ENCODE results near the gene IFNA2.

DNA sequence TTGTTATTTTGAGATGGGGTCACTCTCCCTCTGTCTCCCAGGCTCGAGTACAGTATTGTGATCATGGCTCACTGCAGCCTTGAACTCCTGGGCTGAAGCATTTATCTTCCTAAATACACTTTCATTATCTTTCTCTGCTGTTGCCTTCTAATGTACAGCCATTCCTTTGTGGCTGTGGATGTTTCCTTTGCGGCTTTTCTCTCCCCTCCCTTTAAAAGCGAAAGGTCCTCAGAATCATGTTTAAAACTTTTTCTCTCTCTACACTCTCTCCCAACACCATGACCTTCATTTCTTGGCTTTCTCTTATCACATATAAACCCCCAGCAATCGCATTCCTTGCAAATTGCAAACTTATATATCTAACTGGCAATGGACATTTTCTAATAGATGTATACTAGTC is 1.6 kb downstream of the IFNA2 start:
- TF ChIP-seq, protein P1, sequence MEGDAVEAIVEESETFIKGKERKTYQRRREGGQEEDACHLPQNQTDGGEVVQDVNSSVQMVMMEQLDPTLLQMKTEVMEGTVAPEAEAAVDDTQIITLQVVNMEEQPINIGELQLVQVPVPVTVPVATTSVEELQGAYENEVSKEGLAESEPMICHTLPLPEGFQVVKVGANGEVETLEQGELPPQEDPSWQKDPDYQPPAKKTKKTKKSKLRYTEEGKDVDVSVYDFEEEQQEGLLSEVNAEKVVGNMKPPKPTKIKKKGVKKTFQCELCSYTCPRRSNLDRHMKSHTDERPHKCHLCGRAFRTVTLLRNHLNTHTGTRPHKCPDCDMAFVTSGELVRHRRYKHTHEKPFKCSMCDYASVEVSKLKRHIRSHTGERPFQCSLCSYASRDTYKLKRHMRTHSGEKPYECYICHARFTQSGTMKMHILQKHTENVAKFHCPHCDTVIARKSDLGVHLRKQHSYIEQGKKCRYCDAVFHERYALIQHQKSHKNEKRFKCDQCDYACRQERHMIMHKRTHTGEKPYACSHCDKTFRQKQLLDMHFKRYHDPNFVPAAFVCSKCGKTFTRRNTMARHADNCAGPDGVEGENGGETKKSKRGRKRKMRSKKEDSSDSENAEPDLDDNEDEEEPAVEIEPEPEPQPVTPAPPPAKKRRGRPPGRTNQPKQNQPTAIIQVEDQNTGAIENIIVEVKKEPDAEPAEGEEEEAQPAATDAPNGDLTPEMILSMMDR (conservative IDR thresholded peaks at IDR 0.05; ENCODE audit: low read depth in 2 of 2): no peak
- TF ChIP-seq EZH2 (IDR thresholded peaks at IDR 0.05; ENCODE audit: low read depth, unreplicated experiment) (no peak), POLR2AphosphoS5 (IDR thresholded peaks at IDR 0.05; ENCODE audit: low read depth) (no peak), EZH2phosphoT487 (IDR thresholded peaks at IDR 0.05; ENCODE audit: unreplicated experiment) (no peak), JUNB (IDR thresholded peaks at IDR 0.05; ENCODE audit: unreplicated experiment) (no peak), CREB1 (CRISPR knock-in tag; IDR thresholded peaks at IDR 0.05; ENCODE audit: low read depth) (no peak), ZNF114 (CRISPR knock-in tag; IDR thresholded peaks at IDR 0.05) (no peak)
- TF ChIP-seq, protein P2, sequence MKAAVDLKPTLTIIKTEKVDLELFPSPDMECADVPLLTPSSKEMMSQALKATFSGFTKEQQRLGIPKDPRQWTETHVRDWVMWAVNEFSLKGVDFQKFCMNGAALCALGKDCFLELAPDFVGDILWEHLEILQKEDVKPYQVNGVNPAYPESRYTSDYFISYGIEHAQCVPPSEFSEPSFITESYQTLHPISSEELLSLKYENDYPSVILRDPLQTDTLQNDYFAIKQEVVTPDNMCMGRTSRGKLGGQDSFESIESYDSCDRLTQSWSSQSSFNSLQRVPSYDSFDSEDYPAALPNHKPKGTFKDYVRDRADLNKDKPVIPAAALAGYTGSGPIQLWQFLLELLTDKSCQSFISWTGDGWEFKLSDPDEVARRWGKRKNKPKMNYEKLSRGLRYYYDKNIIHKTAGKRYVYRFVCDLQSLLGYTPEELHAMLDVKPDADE (IDR thresholded peaks at IDR 0.05): no peak
- TF ChIP-seq, protein P3, sequence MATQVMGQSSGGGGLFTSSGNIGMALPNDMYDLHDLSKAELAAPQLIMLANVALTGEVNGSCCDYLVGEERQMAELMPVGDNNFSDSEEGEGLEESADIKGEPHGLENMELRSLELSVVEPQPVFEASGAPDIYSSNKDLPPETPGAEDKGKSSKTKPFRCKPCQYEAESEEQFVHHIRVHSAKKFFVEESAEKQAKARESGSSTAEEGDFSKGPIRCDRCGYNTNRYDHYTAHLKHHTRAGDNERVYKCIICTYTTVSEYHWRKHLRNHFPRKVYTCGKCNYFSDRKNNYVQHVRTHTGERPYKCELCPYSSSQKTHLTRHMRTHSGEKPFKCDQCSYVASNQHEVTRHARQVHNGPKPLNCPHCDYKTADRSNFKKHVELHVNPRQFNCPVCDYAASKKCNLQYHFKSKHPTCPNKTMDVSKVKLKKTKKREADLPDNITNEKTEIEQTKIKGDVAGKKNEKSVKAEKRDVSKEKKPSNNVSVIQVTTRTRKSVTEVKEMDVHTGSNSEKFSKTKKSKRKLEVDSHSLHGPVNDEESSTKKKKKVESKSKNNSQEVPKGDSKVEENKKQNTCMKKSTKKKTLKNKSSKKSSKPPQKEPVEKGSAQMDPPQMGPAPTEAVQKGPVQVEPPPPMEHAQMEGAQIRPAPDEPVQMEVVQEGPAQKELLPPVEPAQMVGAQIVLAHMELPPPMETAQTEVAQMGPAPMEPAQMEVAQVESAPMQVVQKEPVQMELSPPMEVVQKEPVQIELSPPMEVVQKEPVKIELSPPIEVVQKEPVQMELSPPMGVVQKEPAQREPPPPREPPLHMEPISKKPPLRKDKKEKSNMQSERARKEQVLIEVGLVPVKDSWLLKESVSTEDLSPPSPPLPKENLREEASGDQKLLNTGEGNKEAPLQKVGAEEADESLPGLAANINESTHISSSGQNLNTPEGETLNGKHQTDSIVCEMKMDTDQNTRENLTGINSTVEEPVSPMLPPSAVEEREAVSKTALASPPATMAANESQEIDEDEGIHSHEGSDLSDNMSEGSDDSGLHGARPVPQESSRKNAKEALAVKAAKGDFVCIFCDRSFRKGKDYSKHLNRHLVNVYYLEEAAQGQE (IDR thresholded peaks at IDR 0.05; ENCODE audit: unreplicated experiment): no peak
- TF ChIP-seq, protein P4, sequence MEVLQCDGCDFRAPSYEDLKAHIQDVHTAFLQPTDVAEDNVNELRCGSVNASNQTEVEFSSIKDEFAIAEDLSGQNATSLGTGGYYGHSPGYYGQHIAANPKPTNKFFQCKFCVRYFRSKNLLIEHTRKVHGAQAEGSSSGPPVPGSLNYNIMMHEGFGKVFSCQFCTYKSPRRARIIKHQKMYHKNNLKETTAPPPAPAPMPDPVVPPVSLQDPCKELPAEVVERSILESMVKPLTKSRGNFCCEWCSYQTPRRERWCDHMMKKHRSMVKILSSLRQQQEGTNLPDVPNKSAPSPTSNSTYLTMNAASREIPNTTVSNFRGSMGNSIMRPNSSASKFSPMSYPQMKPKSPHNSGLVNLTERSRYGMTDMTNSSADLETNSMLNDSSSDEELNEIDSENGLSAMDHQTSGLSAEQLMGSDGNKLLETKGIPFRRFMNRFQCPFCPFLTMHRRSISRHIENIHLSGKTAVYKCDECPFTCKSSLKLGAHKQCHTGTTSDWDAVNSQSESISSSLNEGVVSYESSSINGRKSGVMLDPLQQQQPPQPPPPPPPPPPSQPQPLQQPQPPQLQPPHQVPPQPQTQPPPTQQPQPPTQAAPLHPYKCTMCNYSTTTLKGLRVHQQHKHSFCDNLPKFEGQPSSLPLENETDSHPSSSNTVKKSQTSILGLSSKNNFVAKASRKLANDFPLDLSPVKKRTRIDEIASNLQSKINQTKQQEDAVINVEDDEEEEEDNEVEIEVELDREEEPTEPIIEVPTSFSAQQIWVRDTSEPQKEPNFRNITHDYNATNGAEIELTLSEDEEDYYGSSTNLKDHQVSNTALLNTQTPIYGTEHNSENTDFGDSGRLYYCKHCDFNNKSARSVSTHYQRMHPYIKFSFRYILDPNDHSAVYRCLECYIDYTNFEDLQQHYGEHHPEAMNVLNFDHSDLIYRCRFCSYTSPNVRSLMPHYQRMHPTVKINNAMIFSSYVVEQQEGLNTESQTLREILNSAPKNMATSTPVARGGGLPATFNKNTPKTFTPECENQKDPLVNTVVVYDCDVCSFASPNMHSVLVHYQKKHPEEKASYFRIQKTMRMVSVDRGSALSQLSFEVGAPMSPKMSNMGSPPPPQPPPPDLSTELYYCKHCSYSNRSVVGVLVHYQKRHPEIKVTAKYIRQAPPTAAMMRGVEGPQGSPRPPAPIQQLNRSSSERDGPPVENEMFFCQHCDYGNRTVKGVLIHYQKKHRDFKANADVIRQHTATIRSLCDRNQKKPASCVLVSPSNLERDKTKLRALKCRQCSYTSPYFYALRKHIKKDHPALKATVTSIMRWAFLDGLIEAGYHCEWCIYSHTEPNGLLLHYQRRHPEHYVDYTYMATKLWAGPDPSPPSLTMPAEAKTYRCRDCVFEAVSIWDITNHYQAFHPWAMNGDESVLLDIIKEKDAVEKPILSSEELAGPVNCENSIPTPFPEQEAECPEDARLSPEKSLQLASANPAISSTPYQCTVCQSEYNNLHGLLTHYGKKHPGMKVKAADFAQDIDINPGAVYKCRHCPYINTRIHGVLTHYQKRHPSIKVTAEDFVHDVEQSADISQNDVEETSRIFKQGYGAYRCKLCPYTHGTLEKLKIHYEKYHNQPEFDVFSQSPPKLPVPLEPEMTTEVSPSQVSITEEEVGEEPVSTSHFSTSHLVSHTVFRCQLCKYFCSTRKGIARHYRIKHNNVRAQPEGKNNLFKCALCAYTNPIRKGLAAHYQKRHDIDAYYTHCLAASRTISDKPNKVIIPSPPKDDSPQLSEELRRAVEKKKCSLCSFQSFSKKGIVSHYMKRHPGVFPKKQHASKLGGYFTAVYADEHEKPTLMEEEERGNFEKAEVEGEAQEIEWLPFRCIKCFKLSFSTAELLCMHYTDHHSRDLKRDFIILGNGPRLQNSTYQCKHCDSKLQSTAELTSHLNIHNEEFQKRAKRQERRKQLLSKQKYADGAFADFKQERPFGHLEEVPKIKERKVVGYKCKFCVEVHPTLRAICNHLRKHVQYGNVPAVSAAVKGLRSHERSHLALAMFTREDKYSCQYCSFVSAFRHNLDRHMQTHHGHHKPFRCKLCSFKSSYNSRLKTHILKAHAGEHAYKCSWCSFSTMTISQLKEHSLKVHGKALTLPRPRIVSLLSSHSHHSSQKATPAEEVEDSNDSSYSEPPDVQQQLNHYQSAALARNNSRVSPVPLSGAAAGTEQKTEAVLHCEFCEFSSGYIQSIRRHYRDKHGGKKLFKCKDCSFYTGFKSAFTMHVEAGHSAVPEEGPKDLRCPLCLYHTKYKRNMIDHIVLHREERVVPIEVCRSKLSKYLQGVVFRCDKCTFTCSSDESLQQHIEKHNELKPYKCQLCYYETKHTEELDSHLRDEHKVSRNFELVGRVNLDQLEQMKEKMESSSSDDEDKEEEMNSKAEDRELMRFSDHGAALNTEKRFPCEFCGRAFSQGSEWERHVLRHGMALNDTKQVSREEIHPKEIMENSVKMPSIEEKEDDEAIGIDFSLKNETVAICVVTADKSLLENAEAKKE (CRISPR knock-in tag; IDR thresholded peaks at IDR 0.05): no peak
